Loucy (cell line): ENCODE results near the gene LRCH1.

Source experiments
- H2AFZ ChIP-seq: fragments of 200-600 bp; sonication (generic); 2 replicates; pipeline ENCODE4 v1.6.0; 2016; ENCODE audit warnings: antibody characterized with exemption, mild to moderate bottlenecking, low read length, moderate library complexity
- H3F3A ChIP-seq: fragments of 200-600 bp; 2 replicates; pipeline ENCODE4 v1.6.0; 2016; ENCODE audit warnings: antibody characterized with exemption, low read depth, mild to moderate bottlenecking
- H3K27me3 ChIP-seq: fragments of 200-600 bp; sonication (generic); 2 replicates; pipeline ENCODE4 v1.6.1; 2014; ENCODE audit warnings: low read length, mild to moderate bottlenecking; ENCODE audit not compliant: insufficient read depth, poor library complexity, severe bottlenecking
- H3K36me3 ChIP-seq: fragments of 200-600 bp; sonication (generic); 2 replicates; pipeline ENCODE4 v1.6.1; 2016; ENCODE audit warnings: low read length; ENCODE audit not compliant: insufficient read depth
- H3K4me1 ChIP-seq: fragments of 200-600 bp; sonication (generic); 2 replicates; pipeline ENCODE4 v1.5.1; 2014; ENCODE audit warnings: low read length, mild to moderate bottlenecking; ENCODE audit not compliant: insufficient read depth, poor library complexity, severe bottlenecking
- H3K4me2 ChIP-seq: fragments of 200-600 bp; sonication (generic); 2 replicates; pipeline ENCODE4 v1.6.0; 2014; ENCODE audit warnings: antibody characterized with exemption, low read length, low read depth, mild to moderate bottlenecking; ENCODE audit not compliant: poor library complexity, severe bottlenecking
- H3K4me3 ChIP-seq: fragments of 200-600 bp; sonication (generic); 2 replicates; pipeline ENCODE4 v1.5.1; 2014; ENCODE audit warnings: low read length, mild to moderate bottlenecking, mixed read lengths; ENCODE audit not compliant: poor library complexity, severe bottlenecking
- H3K79me2 ChIP-seq: fragments of 200-600 bp; sonication (generic); 2 replicates; pipeline ENCODE4 v1.6.1; 2014; ENCODE audit warnings: low read length; ENCODE audit not compliant: insufficient read depth
- H3K9ac ChIP-seq: fragments of 200-600 bp; sonication (generic); 2 replicates; pipeline ENCODE4 v1.6.0; 2014; ENCODE audit warnings: mild to moderate bottlenecking, low read depth, low read length, moderate library complexity; ENCODE audit not compliant: poor library complexity, severe bottlenecking
- H3K9me2 ChIP-seq: fragments of 200-600 bp; sonication (generic); replicated peaks from 2 replicates; pipeline ENCODE4 v1.6.1; 2016; ENCODE audit warnings: low read depth, low read length, mixed read lengths
- H3K9me3 ChIP-seq: fragments of 200-600 bp; sonication (generic); 2 replicates; pipeline ENCODE4 v1.6.1; 2014; ENCODE audit warnings: mild to moderate bottlenecking, antibody characterized with exemption, low read length, low read depth; ENCODE audit not compliant: insufficient read depth
- H4K20me1 ChIP-seq: fragments of 200-600 bp; sonication (generic); 2 replicates; pipeline ENCODE4 v1.6.0; 2014; ENCODE audit warnings: antibody characterized with exemption, low read length, mild to moderate bottlenecking; ENCODE audit not compliant: insufficient read depth, poor library complexity, severe bottlenecking
- EZH2phosphoT487 ChIP-seq: fragments of 200-600 bp; IDR thresholded peaks from 2 replicates; pipeline ENCODE4 v1.6.1; 2018; ENCODE audit warnings: antibody characterized with exemption, mild to moderate bottlenecking, moderate library complexity, borderline replicate concordance
- TF ChIP-seq, protein P1 (sequence below): fragments of 200-600 bp; sonication (generic); conservative IDR thresholded peaks from 2 replicates; pipeline ENCODE4 v1.5.1; 2014; ENCODE audit warnings: mild to moderate bottlenecking, antibody characterized with exemption, low read length

LRCH1 gene

DNA sequence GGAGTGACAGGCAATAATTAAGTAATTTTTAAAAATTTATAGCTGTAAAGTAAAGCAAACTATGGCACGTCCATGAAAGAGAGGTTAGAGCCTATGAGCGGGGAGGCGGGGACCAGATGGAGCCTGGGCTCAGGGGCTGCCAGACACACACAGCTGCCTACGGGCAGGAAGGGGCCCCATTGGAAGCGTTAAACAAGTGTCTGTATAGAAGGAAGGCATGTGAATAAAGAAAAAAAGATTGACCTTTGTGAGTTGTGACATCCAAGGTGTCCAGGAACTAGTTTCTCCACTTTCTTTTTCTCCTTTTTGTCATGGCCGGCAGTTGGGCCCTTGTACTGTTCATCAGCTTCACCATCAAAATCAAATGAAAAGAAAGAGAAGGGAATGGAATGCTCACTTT is 56.8 kb downstream of the LRCH1 start:
- Histone ChIP-seq H3K4me3 (no peak overlapping the region), H4K20me1 (peaks cover 35% of the 10 kb centered on the region), H2AFZ (no peak overlapping the region), H3K9me3 (no peaks in the 10 kb centered on the region), H3K4me1 (peaks cover 37% of the 10 kb centered on the region), H3K4me2 (peak overlapping the region; percentile 25), H3K36me3 (no peaks in the 10 kb centered on the region), H3K9ac (no peak overlapping the region), H3K79me2 (peaks cover 94% of the 10 kb centered on the region), H3F3A (no peaks in the 10 kb centered on the region), H3K9me2 (no peaks in the 10 kb centered on the region), H3K27me3 (no peaks in the 10 kb centered on the region)
- TF ChIP-seq EZH2phosphoT487: no peak
- TF ChIP-seq, protein P1, sequence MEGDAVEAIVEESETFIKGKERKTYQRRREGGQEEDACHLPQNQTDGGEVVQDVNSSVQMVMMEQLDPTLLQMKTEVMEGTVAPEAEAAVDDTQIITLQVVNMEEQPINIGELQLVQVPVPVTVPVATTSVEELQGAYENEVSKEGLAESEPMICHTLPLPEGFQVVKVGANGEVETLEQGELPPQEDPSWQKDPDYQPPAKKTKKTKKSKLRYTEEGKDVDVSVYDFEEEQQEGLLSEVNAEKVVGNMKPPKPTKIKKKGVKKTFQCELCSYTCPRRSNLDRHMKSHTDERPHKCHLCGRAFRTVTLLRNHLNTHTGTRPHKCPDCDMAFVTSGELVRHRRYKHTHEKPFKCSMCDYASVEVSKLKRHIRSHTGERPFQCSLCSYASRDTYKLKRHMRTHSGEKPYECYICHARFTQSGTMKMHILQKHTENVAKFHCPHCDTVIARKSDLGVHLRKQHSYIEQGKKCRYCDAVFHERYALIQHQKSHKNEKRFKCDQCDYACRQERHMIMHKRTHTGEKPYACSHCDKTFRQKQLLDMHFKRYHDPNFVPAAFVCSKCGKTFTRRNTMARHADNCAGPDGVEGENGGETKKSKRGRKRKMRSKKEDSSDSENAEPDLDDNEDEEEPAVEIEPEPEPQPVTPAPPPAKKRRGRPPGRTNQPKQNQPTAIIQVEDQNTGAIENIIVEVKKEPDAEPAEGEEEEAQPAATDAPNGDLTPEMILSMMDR: no peak

- Histone ChIP-seq H4K20me1 (peaks cover 23% of the 10 kb centered on the region), H3F3A (no peaks in the 10 kb centered on the region), H3K4me3 (no peak overlapping the region), H3K9ac (no peak overlapping the region), H3K9me3 (no peaks in the 10 kb centered on the region), H3K36me3 (no peaks in the 10 kb centered on the region), H3K9me2 (no peaks in the 10 kb centered on the region), H3K4me1 (peaks cover 33% of the 10 kb centered on the region), H3K4me2 (no peak overlapping the region), H2AFZ (no peak overlapping the region), H3K27me3 (no peaks in the 10 kb centered on the region), H3K79me2 (peaks cover 91% of the 10 kb centered on the region)
- TF ChIP-seq, protein P1: no peak
- no peak for TF ChIP-seq EZH2phosphoT487
These were observed 59.3 kb downstream of the LRCH1 start for GRCh38 chr13:46612267-46612666.

DNA sequence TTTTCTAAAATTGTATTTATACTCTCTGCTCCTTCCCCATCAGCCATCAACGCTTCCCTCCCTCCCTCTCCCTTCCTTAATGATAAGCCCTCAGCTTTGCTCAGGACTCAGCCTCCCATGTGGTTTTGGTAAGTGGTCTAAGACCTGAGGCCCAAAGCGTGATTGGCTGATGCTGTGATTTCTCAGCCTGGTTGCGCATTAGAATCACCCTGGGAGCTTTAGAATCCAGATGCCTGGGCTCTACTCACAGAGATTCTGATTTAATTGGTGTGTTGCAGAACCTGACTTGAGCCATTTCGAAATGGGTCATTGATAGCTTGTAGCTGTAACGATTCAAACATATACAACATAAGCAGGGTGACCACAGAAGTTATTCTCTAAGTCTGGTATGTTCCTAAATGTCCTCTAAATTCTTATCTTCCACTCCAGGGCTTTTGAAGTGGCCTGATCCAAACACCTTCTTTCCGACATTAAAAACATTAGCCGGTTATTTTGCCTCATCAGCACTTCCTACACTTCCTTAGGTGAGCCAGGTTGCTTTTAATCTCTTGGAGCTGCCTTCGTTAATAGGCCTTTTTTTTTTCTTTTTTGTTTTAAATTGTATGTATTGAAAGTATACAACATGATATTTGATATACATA is 60.6 kb downstream of the LRCH1 start:
- H3F3A ChIP-seq: no peaks in the 10 kb centered on the region
- H2AFZ ChIP-seq: no peak overlapping the region
- H3K4me1 ChIP-seq: peaks cover 24% of the 10 kb centered on the region
- H3K9ac ChIP-seq: no peak overlapping the region
- TF ChIP-seq, protein P1: no peak
- H3K36me3 ChIP-seq: no peaks in the 10 kb centered on the region
- H3K9me2 ChIP-seq: no peaks in the 10 kb centered on the region
- no peaks in the 10 kb centered on the region for H3K27me3 ChIP-seq
- no peak overlapping the region for H3K4me3 ChIP-seq
- peaks cover 15% of the 10 kb centered on the region for H4K20me1 ChIP-seq
- no peak overlapping the region for H3K4me2 ChIP-seq
- H3K79me2 ChIP-seq: peaks cover 90% of the 10 kb centered on the region
- H3K9me3 ChIP-seq: no peaks in the 10 kb centered on the region
